Urothelium cell line (cell line): ENCODE data around the gene DYNC2LI1.

Experiments used
- DNase-seq: peaks from one replicate; pipeline ENCODE4 v3.0.0; 2011; ENCODE audit warnings: low spot score, mixed read lengths
- FAIRE-seq: peaks from 2 replicates; lab custom pipeline; 2011; peaks lifted over from hg19 to GRCh38; lab: Jason Lieb, UNC

DYNC2LI1 gene

GRCh38 chr2:43841949-43842865, 68.4 kb downstream of the DYNC2LI1 start:
- DNase-seq (peak; percentile 1), FAIRE-seq (no peak)

DNA sequence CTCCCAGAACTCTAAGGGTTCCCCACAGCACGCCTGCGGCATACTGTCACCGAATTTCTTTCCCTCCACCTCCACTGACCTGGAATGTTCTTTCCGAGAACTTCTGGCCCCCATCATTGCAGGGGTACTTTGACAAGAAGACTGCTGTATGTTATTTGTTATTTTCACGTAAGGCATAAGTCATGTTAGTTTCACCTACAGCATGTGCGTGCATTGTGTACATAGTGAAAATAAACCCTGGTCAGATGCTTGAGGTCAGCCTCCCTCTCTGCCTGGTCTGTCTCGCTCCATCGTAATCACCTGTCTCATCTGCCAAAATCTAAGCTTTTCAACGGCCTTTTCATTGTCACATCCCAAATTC, 69.0 kb downstream of the DYNC2LI1 start:
- no peak for FAIRE-seq
- no peak for DNase-seq

DNA sequence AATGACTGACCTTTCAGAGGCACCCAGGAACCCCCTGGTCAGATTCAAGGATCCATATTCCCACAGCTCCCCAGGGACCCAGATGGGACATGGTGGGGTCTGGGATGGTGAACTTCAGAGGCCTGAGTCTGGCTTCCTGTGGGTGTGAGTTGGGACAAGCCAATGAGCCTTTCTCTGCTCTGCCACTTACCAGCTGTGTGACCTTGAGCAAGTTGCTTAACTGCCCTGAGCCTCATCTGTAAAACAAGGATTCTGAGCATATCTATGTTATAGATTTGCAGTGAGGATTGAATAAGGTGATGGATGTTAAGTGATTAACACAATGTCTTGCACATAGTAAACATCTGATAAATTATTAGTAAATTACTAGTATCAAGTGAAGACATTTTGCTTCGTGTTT, 71.3 kb downstream of the DYNC2LI1 start:
- FAIRE-seq (no peak), DNase-seq (peak; percentile 0)

DNA sequence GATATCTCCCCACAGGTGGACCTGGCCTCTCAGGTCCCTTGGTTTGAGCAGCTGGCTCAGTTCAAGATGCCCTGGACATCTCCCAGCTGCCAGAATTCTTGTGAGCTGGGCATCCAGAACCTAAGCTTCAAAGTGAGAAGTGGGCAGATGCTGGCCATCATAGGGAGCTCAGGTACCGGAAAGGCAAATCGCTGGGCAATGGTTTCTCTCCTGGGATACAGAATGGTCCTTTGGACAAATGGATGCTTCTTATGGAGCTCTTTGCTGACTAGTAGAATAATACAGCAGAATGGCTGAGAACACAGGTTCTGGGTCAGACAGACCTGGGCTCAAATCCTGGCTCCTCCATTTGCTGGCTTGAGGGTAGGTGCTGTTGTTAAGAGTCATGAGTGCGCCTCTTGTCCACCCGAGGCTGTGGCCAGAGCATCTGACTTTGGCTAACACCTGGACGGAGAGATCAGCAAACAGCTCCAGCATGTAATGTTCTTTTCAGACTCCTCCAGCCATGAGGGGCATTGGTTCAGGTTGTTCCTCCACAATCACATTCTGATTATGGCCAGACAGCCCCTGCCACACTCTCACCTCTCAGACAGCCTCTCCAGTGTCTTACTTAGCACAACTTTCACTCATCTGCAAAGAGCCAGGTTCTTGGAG, 72.4 kb downstream of the DYNC2LI1 start:
- FAIRE-seq = no peak
- DNase-seq = peak; percentile 2

GRCh38 chr2:43848214-43848613, 74.4 kb downstream of the DYNC2LI1 start:
- DNase-seq (peak; percentile 1), FAIRE-seq (no peak)

GRCh38 chr2:43851011-43851980, 77.5 kb downstream of the DYNC2LI1 start:
- DNase-seq (peak; percentile 1), FAIRE-seq (no peak)

DNA sequence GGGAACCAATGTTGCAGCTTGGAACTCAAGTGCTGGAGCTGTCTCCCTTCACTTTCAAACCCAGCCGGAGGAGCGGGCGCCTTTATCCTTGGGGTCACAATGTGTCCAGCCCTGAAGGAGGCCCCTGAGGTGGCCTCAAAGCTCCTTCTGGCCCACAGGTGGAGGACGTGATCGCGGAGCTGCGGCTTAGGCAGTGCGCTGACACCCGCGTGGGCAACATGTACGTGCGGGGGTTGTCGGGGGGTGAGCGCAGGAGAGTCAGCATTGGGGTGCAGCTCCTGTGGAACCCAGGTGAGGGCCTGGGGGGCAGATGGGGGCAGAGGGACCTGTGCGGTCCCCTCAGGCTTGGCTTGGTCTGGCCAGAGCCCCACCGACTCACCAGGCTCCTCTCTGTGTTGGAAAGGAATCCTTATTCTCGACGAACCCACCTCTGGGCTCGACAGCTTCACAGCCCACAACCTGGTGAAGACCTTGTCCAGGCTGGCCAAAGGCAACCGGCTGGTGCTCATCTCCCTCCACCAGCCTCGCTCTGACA, 78.4 kb downstream of the DYNC2LI1 start:
- FAIRE-seq = no peak
- no peak for DNase-seq

GRCh38 chr2:43853141-43854081, 79.6 kb downstream of the DYNC2LI1 start:
- FAIRE-seq = peak; percentile 46
- peak; percentile 1 for DNase-seq

GRCh38 chr2:43854671-43855070, 80.8 kb downstream of the DYNC2LI1 start:
- DNase-seq (peak; percentile 0), FAIRE-seq (no peak)

- no peak for FAIRE-seq
These were observed 81.5 kb downstream of the DYNC2LI1 start for GRCh38 chr2:43855292-43855691.

More at GRCh38 chr2:43855292-43855691, 81.5 kb downstream of the DYNC2LI1 start:
- no peak for DNase-seq
